ENCODE measurements around the gene NSUN7.

The NSUN7 gene

DNA sequence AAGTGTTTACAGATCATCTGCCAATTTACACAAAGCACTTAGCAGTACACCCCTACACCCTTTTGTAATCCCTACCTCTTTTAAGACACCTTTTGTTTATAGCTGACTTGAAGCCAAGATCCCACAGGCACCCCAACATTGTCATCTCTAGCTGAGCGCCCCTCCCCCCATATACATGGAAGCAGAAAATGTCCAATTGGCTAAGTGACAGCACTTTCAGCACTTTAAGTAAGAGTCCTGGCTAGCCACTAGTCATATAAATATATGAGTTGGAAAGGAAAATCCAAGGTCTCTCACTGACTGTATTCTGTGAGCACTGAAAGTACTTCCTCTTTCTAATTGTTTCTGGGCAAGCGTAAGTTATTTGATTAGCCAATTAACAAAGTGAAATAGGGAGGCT, 108.2 kb downstream of the NSUN7 start:
- Histone ChIP-seq H3F3A (ENCODE audit: low read depth) (no peaks in the 10 kb centered on the region), H2AFZ (ENCODE audit: low read length) (no peak overlapping the region), H3K4me2 (ENCODE audit: low read depth, low read length, poor library complexity, severe bottlenecking) (no peak overlapping the region), H3K4me3 (ENCODE audit: low read length, poor library complexity, severe bottlenecking) (no peak overlapping the region), H3K4me1 (ENCODE audit: insufficient read depth, low read length, poor library complexity, severe bottlenecking) (no peaks in the 10 kb centered on the region), H4K20me1 (ENCODE audit: insufficient read depth, low read length, poor library complexity, severe bottlenecking) (no peaks in the 10 kb centered on the region), H3K79me2 (ENCODE audit: insufficient read depth, low read length) (no peaks in the 10 kb centered on the region), H3K9me3 (ENCODE audit: insufficient read depth, low read depth, low read length) (no peaks in the 10 kb centered on the region), H3K9me2 (replicated peaks; ENCODE audit: low read depth, low read length) (no peaks in the 10 kb centered on the region), H3K9ac (ENCODE audit: low read depth, low read length, poor library complexity, severe bottlenecking) (no peak overlapping the region), H3K36me3 (ENCODE audit: insufficient read depth, low read length) (no peaks in the 10 kb centered on the region), H3K27me3 (ENCODE audit: insufficient read depth, low read length, poor library complexity, severe bottlenecking) (no peaks in the 10 kb centered on the region)
- TF ChIP-seq CTCF (conservative IDR thresholded peaks at IDR 0.05; ENCODE audit: low read length): no peak
- TF ChIP-seq EZH2phosphoT487 (IDR thresholded peaks at IDR 0.05; ENCODE audit: borderline replicate concordance): no peak

DNA sequence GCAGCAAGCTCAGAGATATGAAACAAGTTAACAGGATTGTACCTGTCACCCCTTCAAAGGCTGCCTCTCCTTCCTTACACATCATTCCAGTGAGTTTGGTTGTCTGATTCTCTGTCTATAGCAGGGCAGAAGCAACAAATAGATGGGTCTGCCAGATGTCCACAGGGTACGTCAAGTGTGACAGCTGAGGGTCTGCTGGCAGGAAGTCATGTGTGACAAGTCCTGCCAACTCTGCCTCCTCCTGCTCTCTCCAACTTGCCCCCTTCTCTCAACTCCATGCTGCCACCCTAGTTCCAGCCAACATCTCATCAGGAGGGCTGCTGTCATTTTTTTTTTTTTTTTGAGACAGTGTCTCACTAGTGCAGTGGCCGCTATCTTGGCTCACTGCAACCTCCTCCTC, 109.2 kb downstream of the NSUN7 start:
- no peaks in the 10 kb centered on the region for H4K20me1 ChIP-seq (ENCODE audit: insufficient read depth, low read length, poor library complexity, severe bottlenecking)
- no peaks in the 10 kb centered on the region for H3K4me1 ChIP-seq (ENCODE audit: insufficient read depth, low read length, poor library complexity, severe bottlenecking)
- no peak overlapping the region for H3K4me3 ChIP-seq (ENCODE audit: low read length, poor library complexity, severe bottlenecking)
- H3K9me3 ChIP-seq (ENCODE audit: insufficient read depth, low read depth, low read length): no peaks in the 10 kb centered on the region
- no peaks in the 10 kb centered on the region for H3K79me2 ChIP-seq (ENCODE audit: insufficient read depth, low read length)
- TF ChIP-seq EZH2phosphoT487 (IDR thresholded peaks at IDR 0.05; ENCODE audit: borderline replicate concordance) (no peak), CTCF (conservative IDR thresholded peaks at IDR 0.05; ENCODE audit: low read length) (no peak)
- H3K27me3 ChIP-seq (ENCODE audit: insufficient read depth, low read length, poor library complexity, severe bottlenecking): no peaks in the 10 kb centered on the region
- H3K4me2 ChIP-seq (ENCODE audit: low read depth, low read length, poor library complexity, severe bottlenecking): no peak overlapping the region
- H3K9me2 ChIP-seq (replicated peaks; ENCODE audit: low read depth, low read length): no peaks in the 10 kb centered on the region
- no peak overlapping the region for H3K9ac ChIP-seq (ENCODE audit: low read depth, low read length, poor library complexity, severe bottlenecking)
- no peak overlapping the region for H2AFZ ChIP-seq (ENCODE audit: low read length)
- no peaks in the 10 kb centered on the region for H3F3A ChIP-seq (ENCODE audit: low read depth)
- no peaks in the 10 kb centered on the region for H3K36me3 ChIP-seq (ENCODE audit: insufficient read depth, low read length)

All from Loucy (cell line).